ENCODE data around the gene CD53. TPM values are rescaled to one million over a fixed set of nuclear protein-coding genes. Genes with fewer than 3 reads are reported as not detected.

Gene CD53
- polyA plus RNA-seq, 1 donor from 2014 or later: not detected

GRCh38 chr1:110880708-110881374 is 7.9 kb downstream of the CD53 start:
- H3K9me2 ChIP-seq (ENCODE audit: insufficient read depth, low read length): no peaks in the 10 kb centered on the region
- H3K4me2 ChIP-seq (ENCODE audit: low read length): no peak overlapping the region
- no peaks in the 10 kb centered on the region for H3K27me3 ChIP-seq (ENCODE audit: insufficient read depth, low read depth, low read length)
- no peak overlapping the region for H3K27ac ChIP-seq (ENCODE audit: low read length)
- no peaks in the 10 kb centered on the region for H3K79me2 ChIP-seq (replicated peaks; ENCODE audit: insufficient read depth, low read length)
- no peak overlapping the region for H2AFZ ChIP-seq (ENCODE audit: low read depth, low read length)
- H3K9ac ChIP-seq (ENCODE audit: low read length): no peak overlapping the region
- no peaks in the 10 kb centered on the region for H3F3A ChIP-seq (ENCODE audit: insufficient read depth, low read length, poor library complexity, severe bottlenecking)
- no peaks in the 10 kb centered on the region for H3K9me3 ChIP-seq (ENCODE audit: low read length)
- no peaks in the 10 kb centered on the region for H4K20me1 ChIP-seq (ENCODE audit: insufficient read depth)
- H3K4me3 ChIP-seq (ENCODE audit: low read length): peak overlapping the region; percentile 4
- no peak for TF ChIP-seq EZH2 (IDR thresholded peaks at IDR 0.05; ENCODE audit: borderline replicate concordance, insufficient read depth, low read length, poor library complexity, severe bottlenecking)
- TF ChIP-seq EP300 (conservative IDR thresholded peaks at IDR 0.05; ENCODE audit: poor library complexity, severe bottlenecking): no peak
- TF ChIP-seq SMC3 (conservative IDR thresholded peaks at IDR 0.05; ENCODE audit: poor library complexity): no peak
- no peak for TF ChIP-seq RAD21 (conservative IDR thresholded peaks at IDR 0.05)
- TF ChIP-seq, protein P1, sequence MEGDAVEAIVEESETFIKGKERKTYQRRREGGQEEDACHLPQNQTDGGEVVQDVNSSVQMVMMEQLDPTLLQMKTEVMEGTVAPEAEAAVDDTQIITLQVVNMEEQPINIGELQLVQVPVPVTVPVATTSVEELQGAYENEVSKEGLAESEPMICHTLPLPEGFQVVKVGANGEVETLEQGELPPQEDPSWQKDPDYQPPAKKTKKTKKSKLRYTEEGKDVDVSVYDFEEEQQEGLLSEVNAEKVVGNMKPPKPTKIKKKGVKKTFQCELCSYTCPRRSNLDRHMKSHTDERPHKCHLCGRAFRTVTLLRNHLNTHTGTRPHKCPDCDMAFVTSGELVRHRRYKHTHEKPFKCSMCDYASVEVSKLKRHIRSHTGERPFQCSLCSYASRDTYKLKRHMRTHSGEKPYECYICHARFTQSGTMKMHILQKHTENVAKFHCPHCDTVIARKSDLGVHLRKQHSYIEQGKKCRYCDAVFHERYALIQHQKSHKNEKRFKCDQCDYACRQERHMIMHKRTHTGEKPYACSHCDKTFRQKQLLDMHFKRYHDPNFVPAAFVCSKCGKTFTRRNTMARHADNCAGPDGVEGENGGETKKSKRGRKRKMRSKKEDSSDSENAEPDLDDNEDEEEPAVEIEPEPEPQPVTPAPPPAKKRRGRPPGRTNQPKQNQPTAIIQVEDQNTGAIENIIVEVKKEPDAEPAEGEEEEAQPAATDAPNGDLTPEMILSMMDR (IDR thresholded peaks at IDR 0.05; ENCODE audit: poor library complexity, severe bottlenecking): no peak
- no peak for TF ChIP-seq POLR2AphosphoS5 (IDR thresholded peaks at IDR 0.05)
- TF ChIP-seq MXI1 (conservative IDR thresholded peaks at IDR 0.05; ENCODE audit: poor library complexity, severe bottlenecking): no peak
- TF ChIP-seq TAF1 (IDR thresholded peaks at IDR 0.05; ENCODE audit: low read depth): no peak
- TF ChIP-seq, protein P2, sequence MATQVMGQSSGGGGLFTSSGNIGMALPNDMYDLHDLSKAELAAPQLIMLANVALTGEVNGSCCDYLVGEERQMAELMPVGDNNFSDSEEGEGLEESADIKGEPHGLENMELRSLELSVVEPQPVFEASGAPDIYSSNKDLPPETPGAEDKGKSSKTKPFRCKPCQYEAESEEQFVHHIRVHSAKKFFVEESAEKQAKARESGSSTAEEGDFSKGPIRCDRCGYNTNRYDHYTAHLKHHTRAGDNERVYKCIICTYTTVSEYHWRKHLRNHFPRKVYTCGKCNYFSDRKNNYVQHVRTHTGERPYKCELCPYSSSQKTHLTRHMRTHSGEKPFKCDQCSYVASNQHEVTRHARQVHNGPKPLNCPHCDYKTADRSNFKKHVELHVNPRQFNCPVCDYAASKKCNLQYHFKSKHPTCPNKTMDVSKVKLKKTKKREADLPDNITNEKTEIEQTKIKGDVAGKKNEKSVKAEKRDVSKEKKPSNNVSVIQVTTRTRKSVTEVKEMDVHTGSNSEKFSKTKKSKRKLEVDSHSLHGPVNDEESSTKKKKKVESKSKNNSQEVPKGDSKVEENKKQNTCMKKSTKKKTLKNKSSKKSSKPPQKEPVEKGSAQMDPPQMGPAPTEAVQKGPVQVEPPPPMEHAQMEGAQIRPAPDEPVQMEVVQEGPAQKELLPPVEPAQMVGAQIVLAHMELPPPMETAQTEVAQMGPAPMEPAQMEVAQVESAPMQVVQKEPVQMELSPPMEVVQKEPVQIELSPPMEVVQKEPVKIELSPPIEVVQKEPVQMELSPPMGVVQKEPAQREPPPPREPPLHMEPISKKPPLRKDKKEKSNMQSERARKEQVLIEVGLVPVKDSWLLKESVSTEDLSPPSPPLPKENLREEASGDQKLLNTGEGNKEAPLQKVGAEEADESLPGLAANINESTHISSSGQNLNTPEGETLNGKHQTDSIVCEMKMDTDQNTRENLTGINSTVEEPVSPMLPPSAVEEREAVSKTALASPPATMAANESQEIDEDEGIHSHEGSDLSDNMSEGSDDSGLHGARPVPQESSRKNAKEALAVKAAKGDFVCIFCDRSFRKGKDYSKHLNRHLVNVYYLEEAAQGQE (IDR thresholded peaks at IDR 0.05; ENCODE audit: borderline replicate concordance): no peak
- H3K36me3 ChIP-seq (ENCODE audit: insufficient read depth, low read length): no peaks in the 10 kb centered on the region

DNA sequence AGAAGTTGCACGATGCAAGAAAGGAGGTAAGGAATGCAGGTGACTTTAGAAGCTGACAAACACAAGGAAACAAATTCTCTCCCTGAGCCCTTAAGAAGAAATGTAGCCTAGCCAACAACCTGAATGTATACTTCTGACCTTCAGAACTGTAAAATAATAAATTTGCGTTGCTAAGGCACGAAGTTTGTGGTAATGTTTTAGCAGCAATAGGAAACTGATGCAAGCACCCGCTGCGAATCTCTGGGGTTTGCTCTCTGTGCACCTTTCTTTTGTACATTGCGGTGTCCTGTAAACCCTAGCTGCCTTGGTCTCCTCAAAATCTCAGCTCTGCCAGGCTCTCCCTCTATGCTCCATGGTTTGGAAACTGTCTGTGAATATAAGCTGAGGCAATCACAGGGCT is 15.1 kb downstream of the CD53 start:
- Histone ChIP-seq H3K27ac (ENCODE audit: low read length) (no peak overlapping the region), H3K4me3 (ENCODE audit: low read length) (no peak overlapping the region), H3K36me3 (ENCODE audit: insufficient read depth, low read length) (no peaks in the 10 kb centered on the region), H3K9me3 (ENCODE audit: low read length) (no peaks in the 10 kb centered on the region), H3K9me2 (ENCODE audit: insufficient read depth, low read length) (no peaks in the 10 kb centered on the region), H4K20me1 (ENCODE audit: insufficient read depth) (no peaks in the 10 kb centered on the region), H3F3A (ENCODE audit: insufficient read depth, low read length, poor library complexity, severe bottlenecking) (no peaks in the 10 kb centered on the region), H3K79me2 (replicated peaks; ENCODE audit: insufficient read depth, low read length) (no peaks in the 10 kb centered on the region), H3K9ac (ENCODE audit: low read length) (no peak overlapping the region), H2AFZ (ENCODE audit: low read depth, low read length) (no peak overlapping the region), H3K4me2 (ENCODE audit: low read length) (no peak overlapping the region), H3K27me3 (ENCODE audit: insufficient read depth, low read depth, low read length) (no peaks in the 10 kb centered on the region)
- TF ChIP-seq, protein P2 (IDR thresholded peaks at IDR 0.05; ENCODE audit: borderline replicate concordance): no peak
- TF ChIP-seq EP300 (conservative IDR thresholded peaks at IDR 0.05; ENCODE audit: poor library complexity, severe bottlenecking): no peak
- no peak for TF ChIP-seq TAF1 (IDR thresholded peaks at IDR 0.05; ENCODE audit: low read depth)
- no peak for TF ChIP-seq POLR2AphosphoS5 (IDR thresholded peaks at IDR 0.05)
- no peak for TF ChIP-seq MXI1 (conservative IDR thresholded peaks at IDR 0.05; ENCODE audit: poor library complexity, severe bottlenecking)

Measured in neural cell (in vitro differentiated cells).